Activated T-cell treated with anti-CD3 and anti-CD28 coated beads, Interleukin-2, amount 50 U/mL, for 4 hours (primary cell): ENCODE measurements around the gene IRX6. TPM values are rescaled to one million over a fixed set of nuclear protein-coding genes. Genes with fewer than 3 reads are reported as not detected.

ENCODE experiments used
- ATAC-seq, 2 donors: fragments of 200-7000 bp; cut with Tn5 transposase; one replicate each; pipeline ENCODE4 v1.10.0; 2021
- DNase-seq: peaks from one replicate; pipeline ENCODE4 v3.0.0-alpha.2; 2020
- H3K27me3 Mint-ChIP-seq: one replicate; pipeline ENCODE4 v1.8.0; 2021; ENCODE audit warnings: low read depth, mixed read lengths
- H3K36me3 Mint-ChIP-seq: one replicate; pipeline ENCODE4 v1.8.0; 2022; ENCODE audit warnings: mixed read lengths; ENCODE audit not compliant: insufficient read depth
- H3K4me1 Mint-ChIP-seq: one replicate; pipeline ENCODE4 v1.8.0; 2021; ENCODE audit warnings: low read depth, mixed read lengths
- H3K4me3 Mint-ChIP-seq: one replicate; pipeline ENCODE4 v1.8.0; 2021; ENCODE audit warnings: mild to moderate bottlenecking, moderate library complexity, mixed read lengths
- H3K9me3 Mint-ChIP-seq: one replicate; pipeline ENCODE4 v1.8.0; 2021; ENCODE audit warnings: mixed read lengths
- total RNA-seq, 3 donors: library from RNA; stranded (reverse); gene quantifications; one replicate each; pipeline ENCODE4 v1.2.1, GENCODE V29; 2021

Gene IRX6
- total RNA-seq, 3 donors from 2014 or later: not detected

DNA sequence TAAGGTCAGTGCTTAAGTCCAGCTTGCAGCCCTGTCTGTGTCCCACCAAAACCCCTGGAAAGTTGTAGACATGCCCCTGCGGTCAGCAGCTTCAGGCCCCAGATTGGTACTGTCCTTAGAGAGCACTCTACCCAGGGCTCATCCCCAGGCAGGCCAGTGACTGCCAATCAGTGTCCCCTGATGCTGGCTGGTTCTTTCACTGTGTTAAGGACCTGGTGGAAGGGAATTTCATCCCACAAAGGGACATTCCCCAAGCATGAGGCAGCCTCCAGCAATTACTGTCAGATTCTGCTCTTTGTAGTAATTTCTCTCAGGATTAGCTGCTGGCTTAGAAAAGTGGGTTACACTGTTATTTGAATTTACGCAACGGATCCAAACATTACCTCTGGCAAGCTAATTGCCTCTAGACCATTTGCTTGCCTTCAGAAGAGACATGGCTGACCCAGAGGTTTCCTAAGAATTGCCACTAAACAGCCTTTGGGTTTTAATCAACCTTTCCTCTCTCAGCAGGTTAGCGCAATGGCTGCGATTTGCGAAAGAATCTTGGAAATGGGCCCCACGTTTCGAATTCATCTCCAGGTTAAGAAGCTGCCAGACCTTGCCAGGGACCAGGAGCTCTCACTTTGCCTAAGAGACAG is 5.9 kb downstream of the IRX6 start:
- no peaks in the 10 kb centered on the region for H3K4me1 Mint-ChIP-seq
- H3K9me3 Mint-ChIP-seq: no peaks in the 10 kb centered on the region
- peaks cover 75% of the 10 kb centered on the region for H3K27me3 Mint-ChIP-seq
- H3K4me3 Mint-ChIP-seq: no peak overlapping the region
- DNase-seq: no peak
- ATAC-seq: no peak
- peaks cover 2% of the 10 kb centered on the region for H3K36me3 Mint-ChIP-seq

GRCh38 chr16:55330781-55331647 is 7.0 kb downstream of the IRX6 start:
- no peak overlapping the region for H3K4me3 Mint-ChIP-seq
- no peaks in the 10 kb centered on the region for H3K9me3 Mint-ChIP-seq
- H3K36me3 Mint-ChIP-seq: no peaks in the 10 kb centered on the region
- ATAC-seq: no peak
- no peak for DNase-seq
- H3K4me1 Mint-ChIP-seq: no peaks in the 10 kb centered on the region
- peaks cover 70% of the 10 kb centered on the region for H3K27me3 Mint-ChIP-seq

- no peak overlapping the region for H3K4me3 Mint-ChIP-seq
- ATAC-seq (no peak), DNase-seq (no peak)
- no peaks in the 10 kb centered on the region for H3K4me1 Mint-ChIP-seq
- H3K27me3 Mint-ChIP-seq: peaks cover 64% of the 10 kb centered on the region
- no peaks in the 10 kb centered on the region for H3K9me3 Mint-ChIP-seq
- H3K36me3 Mint-ChIP-seq: no peaks in the 10 kb centered on the region
These were observed 7.7 kb downstream of the IRX6 start for GRCh38 chr16:55331648-55332185.

GRCh38 chr16:55333684-55334083 is 9.7 kb downstream of the IRX6 start:
- no peaks in the 10 kb centered on the region for H3K36me3 Mint-ChIP-seq

DNA sequence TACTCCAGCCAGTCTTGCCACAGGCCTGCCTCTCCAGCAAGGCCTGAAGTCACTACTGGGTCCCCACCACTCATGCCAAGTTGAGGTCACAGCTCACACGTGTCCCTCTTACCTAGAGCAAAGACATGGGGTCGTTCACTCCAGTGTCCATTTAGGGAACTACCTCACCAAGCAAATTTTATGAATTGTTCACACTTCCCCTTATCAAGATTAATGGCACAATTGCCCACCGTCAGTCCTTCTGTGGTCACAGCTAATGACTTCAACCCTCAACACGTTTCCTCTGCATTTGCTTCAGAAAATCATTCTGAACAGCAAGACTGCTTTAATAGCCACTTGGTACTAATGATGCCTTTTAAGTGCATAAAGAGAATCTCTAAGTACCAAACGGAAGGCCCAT is 14.6 kb downstream of the IRX6 start:
- DNase-seq (no peak), ATAC-seq (no peak)
- Mint-ChIP-seq H3K9me3 (no peaks in the 10 kb centered on the region), H3K27me3 (peaks cover 7% of the 10 kb centered on the region), H3K4me1 (no peaks in the 10 kb centered on the region), H3K4me3 (no peak overlapping the region), H3K36me3 (no peaks in the 10 kb centered on the region)

More at GRCh38 chr16:55333684-55334083, 9.7 kb downstream of the IRX6 start:
- no peaks in the 10 kb centered on the region for H3K4me1 Mint-ChIP-seq
- ATAC-seq (no peak), DNase-seq (no peak)
- H3K27me3 Mint-ChIP-seq: peaks cover 48% of the 10 kb centered on the region
- no peak overlapping the region for H3K4me3 Mint-ChIP-seq
- H3K9me3 Mint-ChIP-seq: no peaks in the 10 kb centered on the region

- Mint-ChIP-seq H3K4me3 (no peak overlapping the region), H3K27me3 (peaks cover 7% of the 10 kb centered on the region), H3K4me1 (no peaks in the 10 kb centered on the region), H3K9me3 (no peaks in the 10 kb centered on the region), H3K36me3 (no peaks in the 10 kb centered on the region)
- ATAC-seq (no peak), DNase-seq (no peak)
These were observed 16.4 kb downstream of the IRX6 start for GRCh38 chr16:55340445-55340844.

- no peak overlapping the region for H3K4me3 Mint-ChIP-seq
- no peaks in the 10 kb centered on the region for H3K36me3 Mint-ChIP-seq
- no peaks in the 10 kb centered on the region for H3K4me1 Mint-ChIP-seq
- ATAC-seq: no peak
- peaks cover 3% of the 10 kb centered on the region for H3K27me3 Mint-ChIP-seq
- no peak for DNase-seq
- no peaks in the 10 kb centered on the region for H3K9me3 Mint-ChIP-seq
These were observed 17.7 kb downstream of the IRX6 start for GRCh38 chr16:55341681-55342080.

GRCh38 chr16:55346475-55346874 is 22.5 kb downstream of the IRX6 start:
- H3K4me3 Mint-ChIP-seq: no peak overlapping the region
- H3K4me1 Mint-ChIP-seq: no peaks in the 10 kb centered on the region
- H3K36me3 Mint-ChIP-seq: no peaks in the 10 kb centered on the region
- ATAC-seq: no peak
- H3K27me3 Mint-ChIP-seq: peaks cover 3% of the 10 kb centered on the region
- no peaks in the 10 kb centered on the region for H3K9me3 Mint-ChIP-seq
- no peak for DNase-seq

GRCh38 chr16:55349867-55350266 is 25.9 kb downstream of the IRX6 start:
- H3K27me3 Mint-ChIP-seq: peaks cover 4% of the 10 kb centered on the region
- H3K4me1 Mint-ChIP-seq: no peaks in the 10 kb centered on the region
- no peaks in the 10 kb centered on the region for H3K36me3 Mint-ChIP-seq
- no peak overlapping the region for H3K4me3 Mint-ChIP-seq
- ATAC-seq (no peak), DNase-seq (no peak)
- no peaks in the 10 kb centered on the region for H3K9me3 Mint-ChIP-seq

DNA sequence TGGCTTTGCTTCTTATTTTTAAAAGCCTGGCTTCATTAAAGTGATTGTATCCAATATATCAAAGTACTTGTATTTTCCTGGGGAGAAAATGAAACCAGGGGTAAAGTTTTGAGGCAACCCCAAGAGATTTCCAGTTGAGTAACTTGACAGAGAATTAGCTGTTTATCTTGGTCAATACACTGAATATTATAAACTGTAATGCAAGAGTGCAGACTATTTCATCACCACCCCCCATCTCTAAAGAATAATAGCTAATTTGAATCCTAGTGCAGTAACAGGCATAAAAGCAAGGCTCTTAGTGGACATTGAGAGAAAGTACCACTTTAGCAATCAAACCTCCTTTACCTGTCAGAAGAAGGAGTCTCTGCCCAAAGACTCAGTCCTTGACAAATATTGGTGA is 27.0 kb downstream of the IRX6 start:
- Mint-ChIP-seq H3K36me3 (no peaks in the 10 kb centered on the region), H3K9me3 (no peaks in the 10 kb centered on the region), H3K4me1 (no peaks in the 10 kb centered on the region), H3K27me3 (peaks cover 4% of the 10 kb centered on the region), H3K4me3 (no peak overlapping the region)
- no peak for DNase-seq
- no peak for ATAC-seq

- no peaks in the 10 kb centered on the region for H3K9me3 Mint-ChIP-seq
- H3K4me1 Mint-ChIP-seq: no peaks in the 10 kb centered on the region
- no peaks in the 10 kb centered on the region for H3K36me3 Mint-ChIP-seq
- H3K27me3 Mint-ChIP-seq: peaks cover 4% of the 10 kb centered on the region
- ATAC-seq (no peak), DNase-seq (no peak)
- H3K4me3 Mint-ChIP-seq: no peak overlapping the region
These were observed 27.9 kb downstream of the IRX6 start for GRCh38 chr16:55351936-55352335.

DNA sequence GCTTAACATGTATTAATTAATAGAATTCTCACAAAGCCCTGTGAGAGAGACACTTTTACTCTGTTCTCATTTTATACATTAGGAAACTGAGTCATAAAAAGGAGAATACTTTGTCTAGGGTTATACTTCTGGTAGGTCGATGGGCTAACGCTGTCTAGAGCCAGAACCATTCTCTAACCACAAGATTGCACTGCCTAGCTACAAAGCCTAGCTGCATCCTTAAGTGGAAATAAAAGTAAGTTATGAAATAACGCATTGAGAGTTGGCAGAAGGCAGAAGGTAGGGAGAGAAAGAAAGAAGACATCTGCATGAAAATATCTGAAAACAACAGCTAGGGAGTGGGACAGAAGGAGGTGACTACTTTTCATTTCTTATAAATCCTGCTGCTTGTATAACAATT is 33.2 kb downstream of the IRX6 start:
- DNase-seq (no peak), ATAC-seq (no peak)
- Mint-ChIP-seq H3K9me3 (no peaks in the 10 kb centered on the region), H3K27me3 (peaks cover 1% of the 10 kb centered on the region), H3K36me3 (no peaks in the 10 kb centered on the region), H3K4me1 (no peaks in the 10 kb centered on the region), H3K4me3 (no peak overlapping the region)

- H3K4me3 Mint-ChIP-seq: no peak overlapping the region
- peaks cover 2% of the 10 kb centered on the region for H3K27me3 Mint-ChIP-seq
- no peaks in the 10 kb centered on the region for H3K4me1 Mint-ChIP-seq
- ATAC-seq (no peak), DNase-seq (no peak)
- no peaks in the 10 kb centered on the region for H3K9me3 Mint-ChIP-seq
- no peaks in the 10 kb centered on the region for H3K36me3 Mint-ChIP-seq
These were observed 35.9 kb downstream of the IRX6 start for GRCh38 chr16:55359946-55360345.

GRCh38 chr16:55364811-55365210 is 40.8 kb downstream of the IRX6 start:
- no peak overlapping the region for H3K4me3 Mint-ChIP-seq
- H3K36me3 Mint-ChIP-seq: no peaks in the 10 kb centered on the region
- ATAC-seq (no peak), DNase-seq (no peak)
- H3K27me3 Mint-ChIP-seq: peaks cover 20% of the 10 kb centered on the region
- H3K4me1 Mint-ChIP-seq: no peaks in the 10 kb centered on the region
- no peaks in the 10 kb centered on the region for H3K9me3 Mint-ChIP-seq

DNA sequence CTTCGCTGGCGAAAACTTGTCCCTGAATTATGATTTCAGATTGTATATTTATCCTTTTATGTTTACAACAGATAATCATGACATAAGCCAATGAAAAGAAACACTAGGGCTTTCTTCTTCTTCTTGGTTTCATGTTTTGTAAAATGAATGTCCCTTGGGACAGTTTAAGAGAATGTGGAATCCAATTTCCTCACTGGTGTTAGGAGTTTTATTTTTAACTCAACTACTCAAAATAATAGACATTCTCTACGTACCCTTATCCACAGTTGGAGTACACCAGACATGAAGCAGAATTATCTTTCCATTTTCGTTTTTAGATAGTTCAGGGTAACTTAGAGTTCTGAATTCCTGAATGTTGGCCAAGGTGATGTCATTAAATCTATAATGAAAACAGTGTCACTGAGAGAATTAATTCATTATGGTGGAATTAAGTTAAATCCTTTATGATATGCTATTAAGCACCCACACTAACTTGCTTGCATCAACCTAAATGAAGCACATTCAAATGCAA is 43.4 kb downstream of the IRX6 start:
- Mint-ChIP-seq H3K27me3 (peaks cover 43% of the 10 kb centered on the region), H3K36me3 (no peaks in the 10 kb centered on the region), H3K9me3 (no peaks in the 10 kb centered on the region), H3K4me3 (no peak overlapping the region), H3K4me1 (peaks cover 2% of the 10 kb centered on the region)
- ATAC-seq: no peak
- no peak for DNase-seq
